K562 (cell line): ENCODE measurements around the gene CDC45. TPM values are rescaled to one million over a fixed set of nuclear protein-coding genes. Genes with fewer than 3 reads are reported as not detected.

Experiments used
- ATAC-seq: fragments of 200-7000 bp; cut with Tn5 transposase; 3 replicates; pipeline ENCODE4 v1.9.1; 2020; ENCODE audit warnings: moderate library complexity
- BruUV-seq: library from RNA; stranded (reverse); fragments of 400-500 nt; replicated peaks from 2 replicates; lab custom pipeline; 2021; lab: Mats Ljungman, UMichigan
- CTCF ChIA-PET: fragments of 300-600 bp; formaldehyde crosslinking; extraction: SDS; loops from one replicate; lab custom pipeline; 2021; ENCODE audit warnings: low intra/inter-chr PET ratio; lab: Yijun Ruan, JAX
- POLR2A ChIA-PET: fragments of 300-600, 350-650 bp; sonication (Branson Sonifier 250); formaldehyde crosslinking; extraction: SDS; loops from one replicate; lab custom pipeline; 2021; ENCODE audit warnings: antibody characterized with exemption, inconsistent platforms; lab: Yijun Ruan, JAX
- DNase-seq, 4 experiments: peaks; one replicate each; pipeline versions ENCODE4 v3.0.0 to v3.0.0-alpha.2; 2011 to 2018; ENCODE audit warnings: low spot score in 3 of 4, mixed read lengths in 3 of 4; ENCODE audit errors: extremely low read depth in 1 of 4
- FAIRE-seq: peaks from 2 replicates; lab custom pipeline; 2011; peaks lifted over from hg19 to GRCh38; lab: Jason Lieb, UNC
- H2AFZ ChIP-seq: 2 replicates; pipeline ENCODE4 v1.6.0; 2011; ENCODE audit warnings: low read depth, low read length, control low read depth, inconsistent platforms
- H3K27ac ChIP-seq: fragments of 200-600 bp; 3 replicates; pipeline ENCODE4 v1.8.0; 2011; ENCODE audit warnings: low read depth, mild to moderate bottlenecking, control low read depth, inconsistent platforms, low read length, moderate library complexity, mixed read lengths; ENCODE audit errors: extremely low read depth
- H3K27me3 ChIP-seq, 2 experiments: fragments of 300-600 bp in 1 of 2; 2 replicates in 1 of 2; 3 replicates in 1 of 2; pipeline versions ENCODE4 v1.6.0 to v1.8.0; 2011; ENCODE audit warnings: inconsistent platforms in 2 of 2, low read length in 2 of 2, mild to moderate bottlenecking in 1 of 2, mixed read lengths in 1 of 2, moderate library complexity in 1 of 2; ENCODE audit not compliant: control insufficient read depth in 2 of 2, insufficient read depth in 2 of 2
- H3K36me3 ChIP-seq: fragments of 300-600 bp; 3 replicates; pipeline ENCODE4 v1.8.0; 2011; ENCODE audit warnings: mild to moderate bottlenecking, low read length, inconsistent platforms; ENCODE audit not compliant: control insufficient read depth, insufficient read depth
- H3K4me1 ChIP-seq, 2 experiments: fragments of 200-600 bp in 1 of 2; replicated peaks in 1 of 2; 2 replicates in 1 of 2; 3 replicates in 1 of 2; pipeline versions ENCODE4 v1.5.1 to v1.8.0; 2011; ENCODE audit warnings: inconsistent platforms in 2 of 2, low read length in 2 of 2, mild to moderate bottlenecking in 1 of 2, mixed read lengths in 1 of 2, moderate library complexity in 1 of 2; ENCODE audit not compliant: control insufficient read depth in 2 of 2, insufficient read depth in 2 of 2
- H3K4me2 ChIP-seq: 2 replicates; pipeline ENCODE4 v1.6.1; 2011; ENCODE audit warnings: low read length, control low read depth, inconsistent platforms, mixed read lengths; ENCODE audit not compliant: insufficient read depth
- H3K4me3 ChIP-seq: fragments of 200-600 bp; sonication (generic), shearing (Covaris generic); 2 replicates; pipeline ENCODE4 v1.5.1; 2016; ENCODE audit warnings: control low read depth, inconsistent platforms
- H3K79me2 ChIP-seq: fragments of 200-600 bp; 3 replicates; pipeline ENCODE4 v1.8.0; 2011; ENCODE audit warnings: low read length, inconsistent platforms; ENCODE audit not compliant: control insufficient read depth, insufficient read depth
- H3K9ac ChIP-seq, 2 experiments: 2 replicates each; pipeline versions ENCODE4 v1.6.0 to v1.6.1; 2011; ENCODE audit warnings: low read depth in 2 of 2, low read length in 2 of 2, control low read depth in 1 of 2, inconsistent platforms in 1 of 2, mild to moderate bottlenecking in 1 of 2, mixed read lengths in 1 of 2; ENCODE audit not compliant: insufficient read depth in 1 of 2
- H3K9me1 ChIP-seq: one replicate; pipeline ENCODE4 v1.6.0; 2011; ENCODE audit warnings: inconsistent platforms, mild to moderate bottlenecking, low read length, moderate library complexity; ENCODE audit not compliant: control insufficient read depth, insufficient read depth
- H3K9me3 ChIP-seq: replicated peaks from 2 replicates; pipeline ENCODE4 v1.5.1; 2011; ENCODE audit warnings: low read depth, low read length, inconsistent platforms; ENCODE audit not compliant: control insufficient read depth, insufficient read depth
- H4K20me1 ChIP-seq: replicated peaks from 2 replicates; pipeline ENCODE4 v1.6.1; 2011; ENCODE audit warnings: low read length, inconsistent platforms, mixed read lengths; ENCODE audit not compliant: control insufficient read depth, insufficient read depth
- CBFB ChIP-seq: sonication (generic); formaldehyde crosslinking; IDR thresholded peaks from 2 replicates; pipeline ENCODE4 v1.4.0; 2020; ENCODE audit warnings: mild to moderate bottlenecking, missing genetic modification reagents
- CCNT2 ChIP-seq: IDR thresholded peaks from 2 replicates; pipeline ENCODE4 v1.6.1; 2011; ENCODE audit warnings: borderline replicate concordance, low read depth, mild to moderate bottlenecking, moderate library complexity, mixed read lengths, low read length; ENCODE audit not compliant: insufficient read length; ENCODE audit errors: extremely low read depth
- ESRRA ChIP-seq: fragments of 450-650 bp; IDR thresholded peaks from 2 replicates; pipeline ENCODE4 v1.6.1; 2014; ENCODE audit warnings: low read depth, mild to moderate bottlenecking, moderate library complexity, borderline replicate concordance
- ETV5 ChIP-seq: sonication (generic); formaldehyde crosslinking; IDR thresholded peaks from 2 replicates; pipeline ENCODE4 v1.4.0; 2020; ENCODE audit warnings: low read depth, mild to moderate bottlenecking, missing genetic modification reagents
- FOSL1 ChIP-seq: fragments of 200-800 bp; sonication (Bioruptor generic); conservative IDR thresholded peaks from 2 replicates; pipeline ENCODE4 v1.6.1; 2016; ENCODE audit warnings: missing genetic modification characterization, missing compliant biosample characterization
- FOXA3 ChIP-seq, 2 experiments: fragments of 450-650 bp in 1 of 2; sonication (generic) in 1 of 2; formaldehyde crosslinking; IDR thresholded peaks in 1 of 2; conservative IDR thresholded peaks in 1 of 2; 2 replicates each; pipeline versions ENCODE4 v1.4.0 to v1.8.0; 2020 to 2022; ENCODE audit warnings: mild to moderate bottlenecking in 2 of 2, missing genetic modification reagents in 1 of 2
- GTF2E2 ChIP-seq: fragments of 200-800 bp; sonication (Bioruptor generic); IDR thresholded peaks from 2 replicates; pipeline ENCODE4 v1.6.1; 2016; ENCODE audit warnings: missing genetic modification characterization, missing compliant biosample characterization
- ILK ChIP-seq: fragments of 450-650 bp; IDR thresholded peaks from 2 replicates; pipeline ENCODE4 v1.6.1; 2016; ENCODE audit warnings: missing genetic modification characterization, low read depth, mild to moderate bottlenecking, missing compliant biosample characterization, moderate library complexity, borderline replicate concordance
- IRF2 ChIP-seq: sonication (generic); formaldehyde crosslinking; IDR thresholded peaks from 2 replicates; pipeline ENCODE4 v1.8.1; 2022; ENCODE audit warnings: mild to moderate bottlenecking, missing genetic modification reagents
- JUN ChIP-seq, 2 experiments: sonication (generic) in 1 of 2; formaldehyde crosslinking in 1 of 2; IDR thresholded peaks; 2 replicates each; pipeline versions ENCODE4 v1.6.1 to v1.8.0; 2012 to 2022; ENCODE audit warnings: borderline replicate concordance in 2 of 2, mild to moderate bottlenecking in 2 of 2, improper control_type of control experiment in 1 of 2, low read depth in 1 of 2, low read length in 1 of 2, missing genetic modification reagents in 1 of 2
- MYBL2 ChIP-seq, 2 experiments: fragments of 450-650 bp in 1 of 2; sonication (generic) in 1 of 2; formaldehyde crosslinking in 1 of 2; IDR thresholded peaks; 2 replicates each; pipeline versions ENCODE4 v1.6.1 to v1.8.1; 2017 to 2022; ENCODE audit warnings: borderline replicate concordance in 1 of 2, inconsistent platforms in 1 of 2, low read depth in 1 of 2, mild to moderate bottlenecking in 1 of 2, missing genetic modification reagents in 1 of 2, moderate library complexity in 1 of 2
- RFX1 ChIP-seq: fragments of 450-650 bp; IDR thresholded peaks from 2 replicates; pipeline ENCODE4 v1.6.1; 2016; ENCODE audit warnings: mild to moderate bottlenecking, moderate library complexity
- SRF ChIP-seq, 2 experiments: fragments of 250-450, 450-650 bp in 1 of 2; sonication (Bioruptor Pico) in 1 of 2; sonication (generic) in 1 of 2; formaldehyde crosslinking; IDR thresholded peaks; 2 replicates each; pipeline versions ENCODE4 v1.5.0 to v1.5.1; 2020 to 2022; ENCODE audit warnings: mild to moderate bottlenecking in 1 of 2, missing genetic modification reagents in 1 of 2
- SRSF7 ChIP-seq: fragments of 200-400 bp; formaldehyde crosslinking; optimal IDR thresholded peaks from 2 replicates; pipeline ENCODE3; 2017; ENCODE audit warnings: mild to moderate bottlenecking, low read depth, low read length
- STAG1 ChIP-seq: sonication (generic); formaldehyde crosslinking; IDR thresholded peaks from 2 replicates; pipeline ENCODE4 v1.5.0; 2020; ENCODE audit warnings: missing genetic modification reagents, borderline replicate concordance
- TCFL5 ChIP-seq: fragments of 250-450 bp; sonication (Bioruptor Pico); conservative IDR thresholded peaks from 2 replicates; pipeline ENCODE4 v1.6.1; 2021; ENCODE audit warnings: mild to moderate bottlenecking, moderate library complexity, matching md5 sums
- ZNF12 ChIP-seq: sonication (generic); formaldehyde crosslinking; IDR thresholded peaks from 2 replicates; pipeline ENCODE4 v1.4.0; 2020; ENCODE audit warnings: mild to moderate bottlenecking, missing genetic modification reagents
- WGBS: fragments of 100-300 bp; shearing (Covaris generic); methylation state at CpG from one replicate; pipeline ENCODE4 v1.1.6; 2016; ENCODE audit warnings: low coverage, mixed read lengths; ENCODE audit not compliant: insufficient coverage; ENCODE audit errors: missing lambda C conversion rate; 5-methylcytosine and 5-hydroxymethylcytosine counted together
- in situ Hi-C: fragments of 300-500 bp; cut with MboI; formaldehyde crosslinking; loops from 4 replicates; pipeline ENCODE4 v1.15.0; 2018; ENCODE audit warnings: inconsistent platforms, mixed read lengths
- intact Hi-C: fragments of 100-400 bp; cut with micrococcal nuclease; formaldehyde crosslinking; loops from 2 replicates; pipeline ENCODE4 v1.14.2; 2022
- polyA plus RNA-seq, 8 experiments: library from polyadenylated mRNA; depleted of rRNA in 4 of 8; stranded (reverse) in 5 of 8; unstranded in 3 of 8; fragments of >200 nt; fragmentation: Nextera tagmentation in 2 of 8; fragmentation: Illumina TruSeq in 1 of 8; extraction: Ambion mirVana in 2 of 8; extraction: Trizol in 1 of 8; gene quantifications; 2 replicates each; pipeline versions ENCODE4 v1.2.1 to v1.2.3, GENCODE V29; 2011 to 2014; ENCODE audit warnings: inconsistent platforms in 1 of 8, missing spikeins in 1 of 8
- total RNA-seq, 7 experiments: library from RNA; depleted of rRNA in 6 of 7; stranded (reverse); fragments of >200 nt in 6 of 7; fragmentation: Illumina TruSeq in 2 of 7; extraction: Trizol in 2 of 7; gene quantifications; 2 replicates each; pipeline versions ENCODE4 v1.2.1 to v1.2.3, GENCODE V29; 2011 to 2021; ENCODE audit warnings: low replicate concordance in 1 of 7
- TF ChIP-seq, protein P1 (sequence below): fragments of 450-650 bp; IDR thresholded peaks from 2 replicates; pipeline ENCODE4 v1.6.1; 2016; ENCODE audit warnings: missing biosample characterization, missing genetic modification characterization
- TF ChIP-seq, protein P2 (sequence below): sonication (generic); IDR thresholded peaks from 2 replicates; pipeline ENCODE4 v1.6.1; 2016

The CDC45 gene
- total and polyA plus RNA-seq, 9 of the 15 experiments (the other 6 are each of a cell fraction or from before 2014, with no cell fraction given), result 251 to 580 (median 410) TPM

DNA sequence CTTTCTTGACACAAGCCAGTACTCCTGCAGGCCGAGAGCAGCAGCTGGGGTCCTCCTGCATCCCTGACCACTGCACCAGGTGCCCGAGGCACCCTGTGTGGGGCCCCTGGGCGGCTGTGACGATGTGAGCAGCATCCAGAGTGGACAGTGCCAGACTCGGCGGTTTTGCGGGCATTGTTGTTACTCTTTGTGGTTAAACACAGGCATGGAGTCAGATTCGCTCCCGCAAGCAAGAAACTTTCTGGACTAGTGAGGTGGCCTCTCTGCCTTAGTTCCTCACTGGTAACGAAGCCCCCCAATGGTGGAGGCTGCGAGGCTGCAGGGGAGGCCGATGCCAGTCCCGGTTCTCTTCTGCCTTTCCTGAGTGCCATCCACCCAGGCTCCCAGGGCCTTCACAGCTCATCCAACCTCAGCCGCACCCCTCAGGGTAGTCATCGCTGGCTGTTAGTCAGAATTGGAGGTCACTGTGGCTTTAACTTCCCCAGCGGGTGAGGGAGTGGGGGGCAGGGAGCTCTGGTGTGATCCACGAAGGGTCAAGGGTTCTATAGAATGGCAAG lies 48.2 kb downstream of the CDC45 start:
- FAIRE-seq (no peak), ATAC-seq (peak; percentile 8; the same call in 2 of the 3 replicates), DNase-seq (peak in 2 of 4 experiments; percentile 39 to 45)
- H3K4me1 ChIP-seq, result peaks cover 0 to 35% of the 10 kb centered on the region in 2 experiments; a peak in 3 of 5 replicates
- peak overlapping the region in 1 of 2 experiments; percentile 79; a peak in 2 of 4 replicates for H3K9ac ChIP-seq
- no peaks in the 10 kb centered on the region for H3K9me1 ChIP-seq
- 12% methylated on average over 17 of the region's 17 CpGs for WGBS
- H3K9me3 ChIP-seq, result no peaks in the 10 kb centered on the region
- intact Hi-C loops (no loop called here), in situ Hi-C loops (no loop called here)
- no peak overlapping the region for H3K4me2 ChIP-seq
- POLR2A ChIA-PET, result interaction anchor here (0.7 to 2.4 kb wide), 7 partner anchors 10 to 105 kb away, joined by 3 to 17 read pairs (median 3); no protein-coding TSS in a partner anchor
- H3K79me2 ChIP-seq, result no peaks in the 10 kb centered on the region
- CTCF ChIA-PET, result no interaction called here
- no peak overlapping the region for H3K27ac ChIP-seq
- no peaks in the 10 kb centered on the region for H3K36me3 ChIP-seq
- no peak overlapping the region for H3K4me3 ChIP-seq
- H2AFZ ChIP-seq, result no peak overlapping the region
- no TSS peak for BruUV-seq
- peaks cover 45 to 63% of the 10 kb centered on the region in 2 experiments for H3K27me3 ChIP-seq
- peaks cover 17% of the 10 kb centered on the region for H4K20me1 ChIP-seq
- TF ChIP-seq, protein P1, sequence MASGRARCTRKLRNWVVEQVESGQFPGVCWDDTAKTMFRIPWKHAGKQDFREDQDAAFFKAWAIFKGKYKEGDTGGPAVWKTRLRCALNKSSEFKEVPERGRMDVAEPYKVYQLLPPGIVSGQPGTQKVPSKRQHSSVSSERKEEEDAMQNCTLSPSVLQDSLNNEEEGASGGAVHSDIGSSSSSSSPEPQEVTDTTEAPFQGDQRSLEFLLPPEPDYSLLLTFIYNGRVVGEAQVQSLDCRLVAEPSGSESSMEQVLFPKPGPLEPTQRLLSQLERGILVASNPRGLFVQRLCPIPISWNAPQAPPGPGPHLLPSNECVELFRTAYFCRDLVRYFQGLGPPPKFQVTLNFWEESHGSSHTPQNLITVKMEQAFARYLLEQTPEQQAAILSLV (tag), result no peak
- TF ChIP-seq ILK (tag), result no peak
- TF ChIP-seq RFX1, result no peak
- 0 out of 2 replicates have a peak, but pooled peaks have one; percentile 53 for TF ChIP-seq IRF2 (CRISPR knock-in tag)
- peak; percentile 93 for TF ChIP-seq CBFB (CRISPR knock-in tag)
- no peak for TF ChIP-seq CCNT2
- TF ChIP-seq GTF2E2 (tag), result 0 out of 2 replicates have a peak, but pooled peaks have one; percentile 25
- TF ChIP-seq FOSL1 (tag), result peak; percentile 46; the same call in 1 of the 2 replicates
- TF ChIP-seq ETV5, result no peak; the same call in 1 of the 2 replicates
- no peak for TF ChIP-seq SRF (CRISPR knock-in tag; IDR thresholded peaks at IDR 0.05)
- TF ChIP-seq MYBL2 (IDR thresholded peaks at IDR 0.05; ENCODE audit: low read depth), result no peak
- peak; percentile 59; the same call in 1 of the 2 replicates for TF ChIP-seq MYBL2 (CRISPR knock-in tag; IDR thresholded peaks at IDR 0.05; ENCODE audit: borderline replicate concordance)
- peak in 1 of 2 experiments; percentile 6; a peak in 1 of 4 replicates for TF ChIP-seq FOXA3 (CRISPR knock-in tag; conservative IDR thresholded peaks at IDR 0.05 in 1 of 2, IDR thresholded peaks at IDR 0.05 in 1 of 2)
- no peak for TF ChIP-seq SRSF7
- TF ChIP-seq, protein P2, sequence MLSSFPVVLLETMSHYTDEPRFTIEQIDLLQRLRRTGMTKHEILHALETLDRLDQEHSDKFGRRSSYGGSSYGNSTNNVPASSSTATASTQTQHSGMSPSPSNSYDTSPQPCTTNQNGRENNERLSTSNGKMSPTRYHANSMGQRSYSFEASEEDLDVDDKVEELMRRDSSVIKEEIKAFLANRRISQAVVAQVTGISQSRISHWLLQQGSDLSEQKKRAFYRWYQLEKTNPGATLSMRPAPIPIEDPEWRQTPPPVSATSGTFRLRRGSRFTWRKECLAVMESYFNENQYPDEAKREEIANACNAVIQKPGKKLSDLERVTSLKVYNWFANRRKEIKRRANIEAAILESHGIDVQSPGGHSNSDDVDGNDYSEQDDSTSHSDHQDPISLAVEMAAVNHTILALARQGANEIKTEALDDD, result peak; percentile 13; the same call in 1 of the 2 replicates
- TF ChIP-seq STAG1 (CRISPR knock-in tag), result peak; percentile 6
- TF ChIP-seq JUN (IDR thresholded peaks at IDR 0.05; ENCODE audit: borderline replicate concordance, low read depth, low read length), result no peak
- peak; percentile 83; the same call in 1 of the 2 replicates for TF ChIP-seq JUN (CRISPR knock-in tag; IDR thresholded peaks at IDR 0.05; ENCODE audit: borderline replicate concordance)
- no peak for TF ChIP-seq TCFL5 (CRISPR knock-in tag)
- TF ChIP-seq ESRRA, result 0 out of 2 replicates have a peak, but pooled peaks have one; percentile 14
- TF ChIP-seq ZNF12 (CRISPR knock-in tag), result peak; percentile 81; the same call in 1 of the 2 replicates
